SU-DHL-6 (cell line): ENCODE results near the gene RPL3.
"Not testable (repeated sequence)": the region's sequence is repeated elsewhere in the genome, so short reads cannot be mapped to it uniquely, and the experiment has no call there.

Source experiments
- H2AFZ ChIP-seq: fragments of 200-600 bp; sonication (generic); 2 replicates; pipeline ENCODE4 v1.6.1; 2014; ENCODE audit warnings: low read depth, mild to moderate bottlenecking, moderate library complexity, mixed read lengths, antibody characterized with exemption, low read length; ENCODE audit not compliant: severe bottlenecking
- H3F3A ChIP-seq: fragments of 200-600 bp; shearing (Covaris generic); 2 replicates; pipeline ENCODE4 v1.6.0; 2016; ENCODE audit warnings: antibody characterized with exemption, mild to moderate bottlenecking; ENCODE audit not compliant: insufficient read depth
- H3K27ac ChIP-seq: fragments of 200-600 bp; sonication (generic); 2 replicates; pipeline ENCODE4 v1.5.1; 2016; ENCODE audit warnings: low read depth, mild to moderate bottlenecking, low read length, moderate library complexity, mixed read lengths
- H3K27me3 ChIP-seq: fragments of 200-600 bp; sonication (generic), shearing (Covaris generic); 2 replicates; pipeline ENCODE4 v1.6.0; 2014; ENCODE audit warnings: mild to moderate bottlenecking, low read length
- H3K36me3 ChIP-seq: fragments of 200-600 bp; sonication (generic); 2 replicates; pipeline ENCODE4 v1.6.1; 2014; ENCODE audit warnings: mild to moderate bottlenecking, low read length, mixed read lengths
- H3K4me2 ChIP-seq: fragments of 300-600, 200-600 bp; shearing (Covaris generic), sonication (generic); 2 replicates; pipeline ENCODE4 v1.6.0; 2014; ENCODE audit warnings: low read length, low read depth, mild to moderate bottlenecking; ENCODE audit not compliant: poor library complexity, severe bottlenecking
- H3K4me3 ChIP-seq: fragments of 200-600 bp; sonication (generic); 2 replicates; pipeline ENCODE4 v1.5.1; 2014; ENCODE audit warnings: antibody characterized with exemption, low read length, mild to moderate bottlenecking, mixed read lengths; ENCODE audit not compliant: insufficient read depth, poor library complexity, severe bottlenecking
- H3K79me2 ChIP-seq: fragments of 200-600 bp; sonication (generic); 2 replicates; pipeline ENCODE4 v1.6.1; 2014; ENCODE audit warnings: mild to moderate bottlenecking, low read length, moderate library complexity; ENCODE audit not compliant: insufficient read depth
- H3K9ac ChIP-seq: fragments of 200-600 bp; sonication (generic); 2 replicates; pipeline ENCODE4 v1.7.0; 2014; ENCODE audit warnings: mild to moderate bottlenecking, low read length
- H3K9me2 ChIP-seq: fragments of 200-600 bp; sonication (generic); replicated peaks from 2 replicates; pipeline ENCODE4 v1.6.1; 2014; ENCODE audit warnings: low read length; ENCODE audit not compliant: insufficient read depth
- H3K9me3 ChIP-seq: fragments of 200-600 bp; sonication (generic); 2 replicates; pipeline ENCODE4 v1.6.1; 2014; ENCODE audit warnings: low read length, mixed read lengths; ENCODE audit not compliant: insufficient read depth
- H4K20me1 ChIP-seq: fragments of 200-600 bp; sonication (generic); 2 replicates; pipeline ENCODE4 v1.6.1; 2014; ENCODE audit warnings: low read depth, mild to moderate bottlenecking, antibody characterized with exemption, low read length, moderate library complexity, mixed read lengths
- CTCF ChIP-seq: fragments of 200-600 bp; sonication (generic); IDR thresholded peaks from one replicate; pipeline ENCODE4 v1.5.1; 2017; ENCODE audit warnings: antibody characterized with exemption, mild to moderate bottlenecking, low read length, moderate library complexity; ENCODE audit not compliant: insufficient read depth, poor library complexity, severe bottlenecking
- EZH2phosphoT487 ChIP-seq: fragments of 200-600 bp; sonication (generic), shearing (Covaris generic); conservative IDR thresholded peaks from 2 replicates; pipeline ENCODE4 v1.6.1; 2018; ENCODE audit warnings: mild to moderate bottlenecking, antibody characterized with exemption, low read length, moderate library complexity, mixed read lengths

RPL3 gene

GRCh38 chr22:39360674-39361413 lies 41.4 kb upstream of the RPL3 start:
- Histone ChIP-seq H3K36me3 (no peaks in the 10 kb centered on the region), H3F3A (no peaks in the 10 kb centered on the region), H3K9me2 (no peaks in the 10 kb centered on the region), H3K9ac (no peak overlapping the region), H3K4me3 (no peak overlapping the region), H3K27me3 (no peaks in the 10 kb centered on the region), H3K79me2 (no peaks in the 10 kb centered on the region), H3K27ac (no peak overlapping the region), H2AFZ (no peak overlapping the region), H3K9me3 (no peaks in the 10 kb centered on the region), H3K4me2 (no peak overlapping the region), H4K20me1 (no peaks in the 10 kb centered on the region)
- TF ChIP-seq EZH2phosphoT487 (no peak), CTCF (no peak)

DNA sequence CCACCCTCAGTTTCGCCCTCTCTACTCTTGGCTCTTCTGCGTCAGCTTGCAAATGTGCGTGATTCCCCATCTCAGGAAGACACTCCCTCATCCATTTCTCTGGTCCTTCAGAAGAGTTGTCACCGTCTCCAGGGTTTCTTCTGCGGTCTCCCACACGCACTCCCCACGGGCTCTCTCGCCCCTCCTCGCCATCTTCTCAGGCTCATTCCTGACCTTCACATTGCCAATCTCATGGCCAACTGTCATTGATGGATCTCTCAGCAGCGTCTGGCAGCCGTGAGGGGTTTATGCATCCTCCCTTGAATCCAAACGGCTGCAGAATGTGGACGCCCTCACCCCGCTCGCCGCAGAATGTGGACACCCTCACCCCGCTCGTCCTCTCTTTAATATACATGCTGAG lies 40.8 kb upstream of the RPL3 start:
- no peak overlapping the region for H3K9ac ChIP-seq
- H2AFZ ChIP-seq = no peak overlapping the region
- no peaks in the 10 kb centered on the region for H3K9me2 ChIP-seq
- H3K36me3 ChIP-seq = no peaks in the 10 kb centered on the region
- H3K4me2 ChIP-seq = no peak overlapping the region
- no peaks in the 10 kb centered on the region for H3K79me2 ChIP-seq
- no peaks in the 10 kb centered on the region for H3K27me3 ChIP-seq
- H3F3A ChIP-seq = no peaks in the 10 kb centered on the region
- H3K4me3 ChIP-seq = no peak overlapping the region
- no peaks in the 10 kb centered on the region for H3K9me3 ChIP-seq
- no peak overlapping the region for H3K27ac ChIP-seq
- TF ChIP-seq CTCF = no peak
- no peak for TF ChIP-seq EZH2phosphoT487
- H4K20me1 ChIP-seq = no peaks in the 10 kb centered on the region

- Histone ChIP-seq H3K79me2 (no peaks in the 10 kb centered on the region), H4K20me1 (no peaks in the 10 kb centered on the region)
Measured at GRCh38 chr22:39359659-39360195, 40.3 kb upstream of the RPL3 start.

DNA sequence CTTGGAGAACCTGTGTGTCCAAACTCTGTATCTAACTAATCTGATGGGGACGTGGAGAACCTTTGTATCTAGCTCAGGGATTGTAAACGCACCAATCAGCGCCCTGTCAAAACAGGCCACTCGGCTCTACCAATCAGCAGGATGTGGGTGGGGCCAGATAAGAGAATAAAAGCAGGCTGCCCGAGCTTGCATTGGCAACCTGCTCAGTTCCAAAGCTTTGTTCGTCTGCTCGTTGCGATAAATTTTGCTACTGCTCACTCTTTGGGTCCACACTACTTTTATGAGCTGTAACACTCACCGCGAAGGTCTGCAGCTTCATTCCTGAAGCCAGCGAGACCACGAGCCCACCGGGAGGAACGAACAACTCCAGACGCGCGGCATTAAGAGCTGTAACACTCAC lies 38.8 kb upstream of the RPL3 start:
- H3K27me3 ChIP-seq, H2AFZ ChIP-seq, H3K27ac ChIP-seq, H3K9me2 ChIP-seq, H3K9me3 ChIP-seq, H3K9ac ChIP-seq, H3K4me3 ChIP-seq, H3F3A ChIP-seq, H3K4me2 ChIP-seq, H3K79me2 ChIP-seq, H4K20me1 ChIP-seq, H3K36me3 ChIP-seq: not testable (repeated sequence)

More at GRCh38 chr22:39359659-39360195, 40.3 kb upstream of the RPL3 start:
- Histone ChIP-seq H3K27me3 (no peaks in the 10 kb centered on the region), H3K9me3 (no peaks in the 10 kb centered on the region), H3K27ac (no peak overlapping the region), H3K9ac (no peak overlapping the region), H3K4me3 (no peak overlapping the region), H3K4me2 (no peak overlapping the region), H3K9me2 (no peaks in the 10 kb centered on the region), H3K36me3 (no peaks in the 10 kb centered on the region), H3F3A (no peaks in the 10 kb centered on the region), H2AFZ (no peak overlapping the region)
- TF ChIP-seq CTCF (no peak), EZH2phosphoT487 (no peak)

DNA sequence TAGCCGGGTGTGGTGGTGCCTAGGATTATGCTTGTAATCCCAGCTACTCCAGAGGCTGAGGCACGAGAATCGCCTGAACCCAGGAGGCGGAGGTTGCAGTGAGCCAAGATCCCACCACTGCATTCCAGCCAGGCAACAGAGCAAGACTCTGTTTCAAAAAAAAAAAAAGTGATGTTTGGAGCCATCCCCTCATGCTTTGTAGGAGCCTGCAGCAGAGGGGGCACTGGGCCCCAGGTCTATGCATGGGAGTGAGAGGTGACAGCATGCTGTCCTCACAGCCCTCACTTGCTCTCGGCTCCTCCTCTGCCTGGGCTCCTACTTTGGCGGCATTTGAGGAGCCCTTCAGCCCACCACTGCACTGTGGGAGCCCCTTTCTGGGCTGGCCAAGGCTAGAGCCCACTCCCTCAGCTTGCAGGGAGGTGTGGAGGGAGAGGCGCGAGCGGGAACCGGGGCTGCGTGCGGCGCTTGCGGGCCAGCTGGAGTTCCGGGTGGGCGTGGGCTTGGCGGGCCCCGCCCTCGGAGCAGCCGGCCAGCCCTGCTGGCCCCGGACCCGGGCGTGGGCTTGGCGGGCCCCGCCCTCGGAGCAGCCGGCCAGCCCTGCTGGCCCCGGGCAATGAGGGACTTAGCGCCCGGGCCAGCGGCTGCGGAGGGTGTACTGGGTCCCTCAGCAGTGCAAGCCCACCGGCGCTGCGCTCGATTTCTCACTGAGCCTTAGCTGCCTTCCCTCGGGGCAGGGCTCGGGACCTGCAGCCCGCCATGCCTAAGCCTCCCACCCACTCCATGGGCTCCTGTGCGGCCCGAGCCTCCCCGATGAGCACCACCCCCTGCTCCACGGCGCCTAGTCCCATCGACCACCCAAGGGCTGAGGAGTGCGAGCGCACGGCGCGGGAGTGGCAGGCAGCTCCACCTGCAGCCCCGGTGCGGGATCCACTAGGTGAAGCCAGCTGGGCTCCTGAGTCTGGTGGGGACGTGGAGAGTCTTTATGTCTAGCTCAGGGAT lies 38.0 kb upstream of the RPL3 start:
- not testable (repeated sequence) for H3K36me3 ChIP-seq, H3K4me3 ChIP-seq, H3K27ac ChIP-seq, H4K20me1 ChIP-seq, H3F3A ChIP-seq, H2AFZ ChIP-seq, H3K9me2 ChIP-seq, H3K79me2 ChIP-seq, H3K9ac ChIP-seq, H3K27me3 ChIP-seq, H3K9me3 ChIP-seq, H3K4me2 ChIP-seq
